Endothelial cell (in vitro differentiated cells): ENCODE data around the gene EHD2. TPM values are rescaled to one million over a fixed set of nuclear protein-coding genes. Genes with fewer than 3 reads are reported as not detected.
A peak's percentile ranks its signal among the peaks of the same experiment; 100 is the strongest.
"Not testable (repeated sequence)": the region's sequence is repeated elsewhere in the genome, so short reads cannot be mapped to it uniquely, and the experiment has no call there.

Experiments
- DNase-seq: peaks from one replicate; pipeline ENCODE4 v3.0.0; 2021; ENCODE audit warnings: low spot score
- H3K27ac Mint-ChIP-seq: one replicate; pipeline ENCODE4 v1.8.0; 2021; ENCODE audit warnings: mixed read lengths, inconsistent platforms; ENCODE audit not compliant: unreplicated experiment
- H3K27me3 Mint-ChIP-seq: one replicate; pipeline ENCODE4 v1.8.0; 2021; ENCODE audit warnings: mild to moderate bottlenecking, moderate library complexity, mixed read lengths, inconsistent platforms; ENCODE audit not compliant: unreplicated experiment
- H3K36me3 Mint-ChIP-seq: one replicate; pipeline ENCODE4 v1.8.0; 2021; ENCODE audit warnings: mild to moderate bottlenecking, low read depth, mixed read lengths, inconsistent platforms; ENCODE audit not compliant: unreplicated experiment
- H3K4me1 Mint-ChIP-seq: one replicate; pipeline ENCODE4 v1.8.0; 2021; ENCODE audit warnings: mild to moderate bottlenecking, mixed read lengths, inconsistent platforms; ENCODE audit not compliant: unreplicated experiment
- H3K4me3 Mint-ChIP-seq: one replicate; pipeline ENCODE4 v1.8.0; 2021; ENCODE audit warnings: mild to moderate bottlenecking, mixed read lengths, inconsistent platforms; ENCODE audit not compliant: unreplicated experiment
- H3K9me3 Mint-ChIP-seq: one replicate; pipeline ENCODE4 v1.8.0; 2021; ENCODE audit warnings: mixed read lengths, inconsistent platforms; ENCODE audit not compliant: unreplicated experiment
- CTCF ChIP-seq: fragments of 200-600 bp; sonication (generic); IDR thresholded peaks from one replicate; pipeline ENCODE4 v1.5.0; 2021; ENCODE audit warnings: antibody characterized with exemption; ENCODE audit not compliant: unreplicated experiment
- total RNA-seq: library from RNA; stranded (reverse); fragmentation: NEBNext Ultra II Directional; extraction: Animal tissue kit (Norgen Biotek cat#: 25700); gene quantifications from one replicate; pipeline ENCODE4 v1.2.1, GENCODE V29; 2021; ENCODE audit not compliant: unreplicated experiment

Gene EHD2
- total RNA-seq, 1 donor from 2014 or later, result 81.5 TPM

DNA sequence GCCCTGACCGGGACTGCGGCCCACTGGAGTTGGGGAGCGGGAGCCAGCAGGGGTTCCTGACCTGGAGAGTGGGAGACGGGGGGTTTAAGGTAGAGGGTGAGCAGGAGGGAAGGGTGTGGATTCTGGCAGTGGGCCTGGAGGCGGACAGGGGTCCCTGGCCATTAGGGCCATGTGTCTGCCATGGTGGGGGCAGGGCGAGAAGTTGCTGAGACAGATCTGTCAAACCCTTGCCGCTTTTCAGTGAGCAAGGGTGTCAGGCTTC lies 53.1 kb downstream of the EHD2 start:
- Mint-ChIP-seq H3K4me1 (peaks cover 19% of the 10 kb centered on the region), H3K4me3 (no peak overlapping the region), H3K27ac (no peak overlapping the region), H3K27me3 (peaks cover 7% of the 10 kb centered on the region), H3K36me3 (peaks cover 4% of the 10 kb centered on the region), H3K9me3 (no peaks in the 10 kb centered on the region)
- no peak for DNase-seq
- TF ChIP-seq CTCF, result no peak

- H3K27me3 Mint-ChIP-seq, result peaks cover 7% of the 10 kb centered on the region
- H3K4me1 Mint-ChIP-seq, result peaks cover 22% of the 10 kb centered on the region
- DNase-seq, result no peak
- peaks cover 4% of the 10 kb centered on the region for H3K36me3 Mint-ChIP-seq
- no peaks in the 10 kb centered on the region for H3K9me3 Mint-ChIP-seq
- H3K4me3 Mint-ChIP-seq, result no peak overlapping the region
- no peak for TF ChIP-seq CTCF
- H3K27ac Mint-ChIP-seq, result no peak overlapping the region
Observed at GRCh38 chr19:47766670-47767069, 53.4 kb downstream of the EHD2 start.

DNA sequence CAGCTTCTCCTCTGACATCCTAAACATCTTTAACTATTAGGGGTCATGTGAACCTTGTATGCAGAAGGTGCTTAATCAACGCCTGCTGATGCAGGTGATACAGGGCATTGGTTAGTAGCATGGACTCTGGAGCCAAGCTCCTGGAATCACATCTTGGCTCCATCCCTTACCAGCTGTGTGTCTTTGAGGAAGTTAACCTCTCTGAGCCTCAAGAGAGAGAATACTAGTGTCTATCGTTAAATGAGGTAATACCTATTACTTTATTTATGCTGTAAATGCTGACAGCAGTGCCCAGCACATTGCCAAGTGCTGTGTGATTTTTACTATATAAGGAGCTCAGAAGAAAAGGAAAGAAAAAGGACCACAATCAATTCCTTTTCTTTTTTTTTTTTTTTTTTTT lies 54.1 kb downstream of the EHD2 start:
- Mint-ChIP-seq H3K27me3 (peaks cover 7% of the 10 kb centered on the region), H3K36me3 (peaks cover 4% of the 10 kb centered on the region), H3K4me1 (peaks cover 22% of the 10 kb centered on the region), H3K9me3 (no peaks in the 10 kb centered on the region), H3K4me3 (no peak overlapping the region), H3K27ac (peak overlapping the region; percentile 61)
- TF ChIP-seq CTCF, result no peak
- DNase-seq, result no peak

DNA sequence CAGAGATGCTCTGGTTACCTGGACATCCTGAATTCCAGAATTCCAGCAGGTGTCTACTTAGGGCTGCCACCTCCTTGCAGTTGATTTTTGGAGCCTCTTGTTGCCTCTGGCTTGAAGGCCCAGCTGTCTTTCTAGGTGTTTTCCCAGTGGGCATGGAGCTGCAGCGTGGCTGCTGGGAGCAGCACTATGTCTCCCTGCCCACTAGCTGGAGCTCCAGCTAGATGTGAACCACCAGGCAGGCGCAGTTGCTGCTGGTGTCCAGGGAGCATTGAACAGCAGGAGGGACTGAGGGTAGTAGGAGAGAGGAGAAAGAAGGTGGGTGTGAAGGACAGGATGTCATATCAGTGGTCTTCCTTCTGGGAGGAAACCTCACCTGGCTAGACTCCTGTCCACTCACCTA lies 55.4 kb downstream of the EHD2 start:
- no peaks in the 10 kb centered on the region for H3K9me3 Mint-ChIP-seq
- no peak for TF ChIP-seq CTCF
- H3K27me3 Mint-ChIP-seq, result peaks cover 5% of the 10 kb centered on the region
- peaks cover 4% of the 10 kb centered on the region for H3K36me3 Mint-ChIP-seq
- peak overlapping the region; percentile 61 for H3K4me3 Mint-ChIP-seq
- H3K4me1 Mint-ChIP-seq, result peaks cover 22% of the 10 kb centered on the region
- H3K27ac Mint-ChIP-seq, result no peak overlapping the region
- DNase-seq, result no peak

DNA sequence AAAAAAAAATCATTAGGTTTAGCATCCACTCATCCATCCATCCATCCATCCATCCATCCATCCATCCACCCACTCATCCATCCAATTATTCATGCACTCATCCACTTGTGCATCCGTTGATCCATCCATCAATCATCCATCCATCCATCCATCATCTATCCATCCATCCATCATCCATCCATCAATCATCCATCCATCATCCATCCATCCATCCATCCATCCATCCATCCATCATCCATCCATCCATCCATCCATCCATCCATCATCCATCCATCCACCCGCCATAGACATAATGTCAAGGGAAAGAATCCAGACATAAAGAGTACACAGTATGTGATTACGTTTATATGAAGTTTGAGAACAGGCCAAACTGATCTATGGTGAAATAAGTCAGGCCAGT lies 56.3 kb downstream of the EHD2 start:
- peak overlapping the region; percentile 17 for H3K4me3 Mint-ChIP-seq
- peaks cover 25% of the 10 kb centered on the region for H3K4me1 Mint-ChIP-seq
- peaks cover 4% of the 10 kb centered on the region for H3K36me3 Mint-ChIP-seq
- no peak for DNase-seq
- TF ChIP-seq CTCF, result no peak
- no peak overlapping the region for H3K27ac Mint-ChIP-seq
- H3K27me3 Mint-ChIP-seq, result peaks cover 5% of the 10 kb centered on the region
- H3K9me3 Mint-ChIP-seq, result no peaks in the 10 kb centered on the region

DNA sequence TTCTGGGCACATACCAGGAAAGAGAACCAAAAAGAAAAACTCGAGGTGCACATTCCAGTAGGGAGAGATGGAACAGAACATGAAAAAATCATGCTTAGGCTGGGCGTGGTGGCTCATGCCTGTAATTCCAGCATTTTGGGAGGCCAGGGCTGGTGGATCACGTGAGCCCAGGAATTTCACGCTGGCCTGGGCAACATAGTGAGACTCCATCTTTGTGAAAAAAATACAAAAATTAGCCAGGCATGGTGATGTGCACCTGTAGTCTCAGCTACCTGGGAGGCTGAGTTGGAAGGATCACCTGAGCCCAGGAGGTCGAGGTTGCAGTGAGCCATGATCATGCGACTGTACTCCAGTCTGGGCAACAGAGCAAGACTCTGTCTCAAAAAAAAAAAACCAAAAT lies 58.1 kb downstream of the EHD2 start:
- not testable (repeated sequence) for DNase-seq, H3K9me3 Mint-ChIP-seq, H3K36me3 Mint-ChIP-seq, H3K27me3 Mint-ChIP-seq
- H3K27ac Mint-ChIP-seq, result peak overlapping the region; percentile 64
- H3K4me1 Mint-ChIP-seq, result peaks cover 25% of the 10 kb centered on the region
- H3K4me3 Mint-ChIP-seq, result peak overlapping the region; percentile 67
